ENCODE measurements around the gene IFIT1B.
"Not testable (repeated sequence)": the region's sequence is repeated elsewhere in the genome, so short reads cannot be mapped to it uniquely, and the experiment has no call there.

Gene IFIT1B

GRCh38 chr10:89384474-89385340 is 6.9 kb downstream of the IFIT1B start:
- DNase-seq: no peak

GRCh38 chr10:89388806-89389205 is 10.9 kb downstream of the IFIT1B start:
- no peak for DNase-seq

- no peak for DNase-seq
Measured at GRCh38 chr10:89389254-89389653, 11.4 kb downstream of the IFIT1B start.

DNA sequence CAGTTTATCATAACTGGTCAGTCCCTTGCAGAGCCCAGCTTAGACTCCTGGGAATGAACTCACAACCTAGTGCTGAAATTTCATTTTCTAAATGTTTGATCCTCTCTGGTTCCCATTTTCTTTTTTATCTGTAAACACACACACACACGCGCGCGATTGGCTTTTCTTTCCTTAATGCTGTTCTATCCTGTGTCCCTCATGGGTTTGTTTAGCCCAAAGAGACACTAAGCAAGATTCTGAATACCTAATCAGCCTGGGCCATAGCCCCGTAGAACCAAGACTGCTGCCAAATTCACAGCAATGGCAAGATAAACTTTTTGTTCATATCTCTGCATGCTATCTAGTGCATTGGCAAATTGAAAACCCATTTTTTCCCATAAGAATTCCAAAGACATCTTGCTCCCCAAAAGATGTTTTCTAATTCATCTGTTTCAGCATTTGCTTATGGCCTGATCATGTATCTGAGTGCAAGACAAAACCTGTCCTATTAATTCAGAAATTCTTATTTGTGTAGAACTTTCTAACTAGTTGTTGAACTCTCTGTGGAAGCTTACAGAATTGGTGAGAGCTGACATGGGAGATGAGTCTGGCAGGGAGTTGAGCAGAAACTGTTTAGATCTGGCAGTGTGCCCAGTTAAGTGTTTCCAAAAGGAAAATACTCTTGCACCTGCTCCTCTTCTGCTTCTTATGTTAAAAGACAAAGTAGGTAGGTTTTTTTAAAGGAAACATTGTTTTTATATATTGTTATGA is 12.8 kb downstream of the IFIT1B start:
- DNase-seq: no peak

DNA sequence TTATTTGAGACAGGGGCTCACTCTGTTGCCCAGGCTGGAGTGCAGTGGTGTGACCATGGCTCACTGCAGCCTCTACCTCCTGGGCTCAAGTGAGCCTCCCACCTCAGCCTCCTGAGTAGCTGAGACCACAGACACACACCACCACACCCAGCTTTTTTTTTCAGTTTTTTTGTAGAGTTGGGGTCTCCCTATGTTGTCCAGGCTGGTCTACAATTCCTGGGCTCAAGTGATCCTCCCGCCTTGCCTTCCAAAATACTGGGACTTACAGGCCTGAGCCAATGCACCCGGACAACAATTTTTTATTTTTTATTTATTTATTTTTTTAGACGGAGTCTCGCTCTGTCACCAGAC is 13.3 kb downstream of the IFIT1B start:
- not testable (repeated sequence) for DNase-seq

DNA sequence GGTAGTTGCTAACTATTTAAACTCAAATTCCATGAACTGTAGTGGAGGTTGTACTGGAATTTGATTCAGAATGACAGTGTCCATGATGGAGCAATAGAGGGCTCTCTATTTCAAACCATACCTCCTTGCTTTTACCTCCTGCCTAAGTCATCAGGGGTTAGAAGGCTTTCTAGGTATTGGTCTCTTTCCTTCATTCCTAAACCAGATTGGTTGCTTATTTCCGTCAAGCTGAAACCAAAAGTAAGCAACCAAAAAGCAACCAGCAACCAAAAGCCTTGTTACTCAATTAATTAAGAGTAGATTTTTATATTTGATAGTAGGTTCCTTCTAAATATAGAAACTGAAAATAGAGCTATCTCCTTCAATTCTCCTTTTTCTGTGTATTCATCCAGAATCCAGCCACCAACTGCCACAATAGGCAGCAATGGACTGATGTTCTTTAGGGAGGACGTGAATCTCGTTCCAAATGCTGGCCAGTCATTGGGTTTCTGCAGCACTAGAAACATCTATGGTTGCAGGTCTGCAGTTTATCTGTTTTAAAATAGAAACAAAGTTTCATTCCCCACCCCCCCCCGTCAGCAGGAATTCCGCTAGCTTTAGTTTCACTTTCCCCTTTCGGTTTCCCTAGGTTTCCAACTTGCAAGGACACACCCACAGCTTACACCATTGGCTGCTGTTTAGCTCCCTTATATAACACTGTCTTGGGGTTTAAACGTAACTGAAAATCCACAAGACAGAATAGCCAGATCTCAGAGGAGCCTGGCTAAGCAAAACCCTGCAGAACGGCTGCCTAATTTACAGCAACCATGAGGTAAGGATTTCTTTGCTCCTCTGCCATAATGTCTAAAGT is 14.3 kb downstream of the IFIT1B start, which contains the start of gene IFIT1:
Gene IFIT1, plus strand, starts transcription at position 717 of the 850 bp plus-strand sequence. Its CDS starts 90 bp downstream, at position 807.
- DNase-seq: peak; percentile 24

DNA sequence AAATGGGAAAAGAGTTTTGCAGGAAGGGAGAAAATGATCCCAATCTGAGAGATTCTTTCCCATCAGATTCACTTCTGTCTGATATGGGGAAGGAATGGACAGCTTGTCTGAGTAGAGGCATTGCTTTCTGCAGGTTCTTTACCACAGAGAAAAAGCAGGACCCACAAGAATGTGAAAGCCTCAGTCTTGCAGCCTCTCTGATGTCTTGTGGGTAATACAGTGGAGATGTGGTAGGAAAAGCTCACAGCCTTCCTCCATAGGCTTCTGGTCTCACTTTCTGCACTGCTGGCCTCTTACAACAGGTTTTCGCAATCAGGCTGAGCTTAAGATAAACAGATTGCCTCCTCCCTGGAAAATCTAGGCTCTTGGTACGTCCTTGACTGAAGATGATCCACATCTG is 15.1 kb downstream of the IFIT1B start:
- no peak for DNase-seq

DNA sequence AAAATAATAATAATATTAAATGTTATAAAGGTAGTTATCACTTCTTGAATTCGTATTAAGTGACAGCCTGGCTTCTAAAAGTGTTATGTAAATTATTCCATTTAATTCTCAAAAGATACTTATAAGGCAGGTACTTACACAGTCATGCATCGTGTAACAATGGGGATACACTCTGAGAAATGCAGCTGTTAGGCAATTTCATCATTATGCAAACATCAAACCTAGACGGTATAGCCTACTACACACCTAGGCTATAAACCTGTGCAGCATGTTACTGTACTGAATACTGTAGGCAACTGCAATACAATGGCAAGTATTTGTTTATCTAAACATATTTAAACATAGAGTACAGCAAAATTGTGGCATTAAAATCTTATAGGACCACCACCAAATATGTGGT is 16.0 kb downstream of the IFIT1B start:
- DNase-seq: no peak

DNA sequence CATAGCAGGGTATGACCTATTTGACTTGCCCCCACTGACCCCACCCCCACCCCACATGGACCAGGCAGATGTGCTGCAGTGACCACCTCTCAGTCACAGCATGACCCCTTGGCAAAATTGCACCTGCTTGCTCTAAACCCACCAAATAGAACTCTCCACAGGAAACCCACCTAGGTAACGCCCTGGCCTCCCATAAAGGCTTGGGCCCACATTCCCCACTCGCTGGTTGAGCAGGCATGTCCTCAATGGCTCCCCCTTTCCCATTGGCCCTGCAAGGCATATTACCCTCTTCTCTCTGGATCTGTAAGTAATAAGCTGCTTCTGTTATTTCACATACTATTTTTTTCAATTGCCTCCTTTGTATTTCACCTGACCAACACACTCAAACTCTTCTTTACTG is 17.3 kb downstream of the IFIT1B start:
- no peak for DNase-seq

GRCh38 chr10:89398003-89398749 is 20.3 kb downstream of the IFIT1B start:
- no peak for DNase-seq

GRCh38 chr10:89399956-89400355 is 22.1 kb downstream of the IFIT1B start:
- no peak for DNase-seq

DNA sequence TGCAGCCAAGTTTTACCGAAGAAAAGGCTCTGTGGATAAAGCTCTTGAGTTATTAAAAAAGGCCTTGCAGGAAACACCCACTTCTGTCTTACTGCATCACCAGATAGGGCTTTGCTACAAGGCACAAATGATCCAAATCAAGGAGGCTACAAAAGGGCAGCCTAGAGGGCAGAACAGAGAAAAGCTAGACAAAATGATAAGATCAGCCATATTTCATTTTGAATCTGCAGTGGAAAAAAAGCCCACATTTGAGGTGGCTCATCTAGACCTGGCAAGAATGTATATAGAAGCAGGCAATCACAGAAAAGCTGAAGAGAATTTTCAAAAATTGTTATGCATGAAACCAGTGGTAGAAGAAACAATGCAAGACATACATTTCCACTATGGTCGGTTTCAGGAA is 25.2 kb downstream of the IFIT1B start:
- DNase-seq: no peak

DNA sequence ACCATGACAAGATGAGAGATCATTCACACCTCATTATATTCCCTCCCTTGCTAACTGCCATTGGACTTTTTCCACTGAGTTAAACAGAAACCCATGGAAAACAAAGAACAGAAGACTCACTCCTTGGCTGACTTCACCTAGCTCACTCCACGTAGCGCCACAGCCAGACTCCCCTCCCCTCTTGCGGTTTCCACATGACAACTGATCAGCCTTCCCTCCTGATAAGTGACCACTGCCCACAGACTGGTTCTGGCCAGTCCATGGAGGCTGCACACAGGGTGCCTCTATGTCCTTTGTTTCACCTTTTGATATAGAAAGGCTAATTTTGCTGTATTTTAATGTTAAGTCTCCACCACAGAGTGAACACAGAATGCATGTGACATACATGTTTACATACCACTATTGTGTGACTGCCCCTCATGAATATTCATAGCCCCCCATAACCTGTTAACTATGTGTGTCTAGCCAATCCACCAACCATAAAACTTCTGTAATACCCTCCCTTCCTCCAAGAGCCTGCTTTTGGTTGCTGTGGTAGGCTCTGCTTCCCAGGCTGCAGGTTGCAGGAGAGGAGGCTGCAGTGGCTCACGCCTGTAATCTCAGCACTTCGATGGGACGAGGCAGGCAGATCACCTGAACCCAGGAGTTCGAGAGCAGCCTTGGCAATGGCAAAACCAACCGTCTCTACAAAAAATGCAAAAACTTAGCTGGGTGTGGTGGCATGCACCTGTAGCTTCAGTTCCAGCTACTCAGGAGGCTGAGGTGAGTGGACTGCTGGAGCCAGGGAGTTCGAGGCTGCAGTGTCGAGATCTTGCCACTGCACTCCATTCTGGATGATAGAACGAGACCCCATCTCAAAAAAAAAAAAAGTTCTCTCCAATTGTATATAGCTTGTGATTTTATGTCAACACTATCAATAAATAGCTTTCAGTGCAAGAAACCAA is 26.5 kb downstream of the IFIT1B start:
- no peak for DNase-seq

DNA sequence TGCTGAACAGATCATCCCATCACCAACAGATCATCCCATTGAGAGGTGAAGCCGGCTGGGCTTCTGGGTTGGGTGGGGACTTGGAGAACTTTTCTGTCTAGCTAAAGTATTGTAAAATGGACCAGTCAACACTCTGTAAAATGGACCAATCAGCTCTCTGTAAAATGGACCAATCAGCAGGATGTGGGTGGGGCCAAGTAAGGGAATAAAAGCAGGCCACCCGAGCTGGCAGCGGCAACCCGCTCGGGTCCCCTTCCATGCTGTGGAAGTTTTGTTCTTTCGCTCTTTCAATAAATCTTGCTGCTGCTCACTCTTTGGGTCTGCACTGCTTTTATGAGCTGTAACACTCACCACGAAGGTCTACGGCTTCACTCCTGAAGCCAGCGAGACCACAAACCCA is 28.3 kb downstream of the IFIT1B start:
- not testable (repeated sequence) for DNase-seq

- not testable (repeated sequence) for DNase-seq
Measured at GRCh38 chr10:89407792-89408191, 29.9 kb downstream of the IFIT1B start.

DNA sequence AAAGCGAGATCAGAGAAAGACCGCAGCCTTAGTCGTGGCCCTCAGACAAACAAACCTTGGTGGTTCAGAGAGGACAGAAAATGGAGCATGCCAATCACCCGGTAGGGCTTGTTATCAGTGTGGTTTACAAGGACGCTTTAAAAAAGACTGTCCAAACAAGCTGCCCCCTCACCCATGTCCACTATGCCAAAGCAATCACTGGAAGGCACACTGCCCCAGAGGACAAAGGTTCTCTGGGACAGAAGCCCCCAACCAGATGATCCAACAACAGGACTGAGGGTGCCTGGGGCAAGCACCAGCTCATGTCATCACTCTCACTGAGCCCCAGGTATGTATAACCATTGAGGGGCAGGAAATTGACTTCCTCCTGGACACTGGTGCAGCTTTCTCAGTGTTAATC is 31.4 kb downstream of the IFIT1B start:
- DNase-seq: not testable (repeated sequence)

- DNase-seq: not testable (repeated sequence)
Measured at GRCh38 chr10:89410551-89410950, 32.7 kb downstream of the IFIT1B start.

- DNase-seq: not testable (repeated sequence)
Measured at GRCh38 chr10:89411135-89411534, 33.3 kb downstream of the IFIT1B start.

- peak; percentile 25 for DNase-seq
Measured at GRCh38 chr10:89412276-89412675, 34.4 kb downstream of the IFIT1B start.

DNA sequence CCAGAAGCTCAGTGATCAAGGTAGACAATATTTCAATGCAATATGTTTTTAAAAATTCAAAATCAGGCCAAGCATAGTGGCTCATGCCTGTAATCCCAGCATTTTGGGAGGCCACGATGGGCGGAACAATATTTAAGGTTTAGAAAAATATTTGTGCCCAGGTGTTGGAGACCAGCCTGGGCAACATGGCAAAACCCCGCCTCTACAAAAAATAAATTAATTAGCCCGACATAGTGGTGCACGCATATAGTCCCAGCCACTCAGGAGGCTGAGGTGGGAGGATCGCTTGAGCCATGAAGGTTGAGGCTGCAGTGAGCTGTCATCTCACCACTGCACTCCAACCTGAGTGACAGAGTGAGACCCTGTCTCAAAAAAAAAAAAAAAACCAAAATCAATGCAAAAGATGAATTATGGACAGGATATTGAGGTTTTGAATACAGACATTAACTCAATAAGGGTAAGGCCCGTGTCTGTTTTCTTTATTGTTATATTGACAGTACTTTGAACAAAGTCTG is 35.6 kb downstream of the IFIT1B start:
- DNase-seq: no peak

Measured in activated CD4-positive, alpha-beta T cell treated with anti-CD3 and anti-CD28 coated beads, Interleukin-2, amount 50 U/mL, for 1 hour (primary cell).